Fibroblast of lung (primary cell): ENCODE results near the gene SGK2. TPM values are rescaled to one million over a fixed set of nuclear protein-coding genes. Genes with fewer than 3 reads are reported as not detected.

Experiments
- DNase-seq, 2 donors: peaks; one replicate each; pipeline versions ENCODE4 v3.0.0 to v3.0.0-alpha.2; 2010; ENCODE audit warnings: low read depth in 2 of 2
- H2AFZ ChIP-seq: 2 replicates; pipeline ENCODE4 v1.5.1; 2012; ENCODE audit warnings: low read length, control low read depth, inconsistent platforms
- H3K27ac ChIP-seq: 2 replicates; pipeline ENCODE4 v1.5.1; 2011; ENCODE audit warnings: low read length, control low read depth; ENCODE audit not compliant: insufficient read depth
- H3K27me3 ChIP-seq: 2 replicates; pipeline ENCODE4 v1.5.1; 2011; ENCODE audit warnings: mild to moderate bottlenecking, low read length; ENCODE audit not compliant: control insufficient read depth, insufficient read depth
- H3K36me3 ChIP-seq: 2 replicates; pipeline ENCODE4 v1.5.1; 2011; ENCODE audit warnings: low read length; ENCODE audit not compliant: control insufficient read depth, insufficient read depth
- H3K4me1 ChIP-seq: 2 replicates; pipeline ENCODE4 v1.5.1; 2011; ENCODE audit warnings: low read length; ENCODE audit not compliant: control insufficient read depth, insufficient read depth; ENCODE audit errors: extremely low read depth
- H3K4me2 ChIP-seq: 2 replicates; pipeline ENCODE4 v1.5.1; 2011; ENCODE audit warnings: low read length, control low read depth; ENCODE audit not compliant: insufficient read depth; ENCODE audit errors: extremely low read depth
- H3K4me3 ChIP-seq, 4 experiments: fragments of 200-600 bp in 1 of 4; sonication (generic) in 1 of 4; replicated peaks in 1 of 4; 2 replicates each; pipeline ENCODE4 v1.5.1; 2011 to 2016; ENCODE audit warnings: low read length in 4 of 4, low read depth in 3 of 4, mild to moderate bottlenecking in 3 of 4, control low read depth in 2 of 4, inconsistent platforms in 1 of 4, mixed read lengths in 1 of 4; ENCODE audit not compliant: insufficient read depth in 1 of 4; ENCODE audit errors: control extremely low read depth in 1 of 4
- H3K79me2 ChIP-seq: 2 replicates; pipeline ENCODE4 v1.5.1; 2012; ENCODE audit warnings: mild to moderate bottlenecking, low read length, inconsistent platforms; ENCODE audit not compliant: control insufficient read depth, insufficient read depth
- H3K9ac ChIP-seq: 2 replicates; pipeline ENCODE4 v1.5.1; 2011; ENCODE audit warnings: mild to moderate bottlenecking, low read length, control low read depth; ENCODE audit not compliant: insufficient read depth
- H3K9me3 ChIP-seq: 2 replicates; pipeline ENCODE4 v1.5.1; 2012; ENCODE audit warnings: low read depth, low read length; ENCODE audit not compliant: control insufficient read depth, insufficient read depth
- H4K20me1 ChIP-seq: 2 replicates; pipeline ENCODE4 v1.5.1; 2011; ENCODE audit warnings: low read length; ENCODE audit not compliant: control insufficient read depth, insufficient read depth; ENCODE audit errors: extremely low read depth
- CTCF ChIP-seq, 2 donors: IDR thresholded peaks in 1 of 2; conservative IDR thresholded peaks in 1 of 2; 1 replicate in 1 of 2; 2 replicates in 1 of 2; pipeline ENCODE4 v1.5.1; 2011 to 2012; ENCODE audit warnings: low read length in 2 of 2, control low read depth in 1 of 2, inconsistent platforms in 1 of 2, low read depth in 1 of 2, mild to moderate bottlenecking in 1 of 2
- EZH2 ChIP-seq: IDR thresholded peaks from 2 replicates; pipeline ENCODE4 v1.5.1; 2012; ENCODE audit warnings: low read length, control low read depth, mild to moderate bottlenecking; ENCODE audit errors: missing control alignments
- polyA plus RNA-seq, 2 donors: library from polyadenylated mRNA; depleted of rRNA in 1 of 2; stranded (reverse) in 1 of 2; unstranded in 1 of 2; fragments of >200 nt; gene quantifications; 2 replicates each; pipeline ENCODE4 v1.2.1, GENCODE V29; 2011 to 2012; ENCODE audit warnings: missing spikeins in 1 of 2
- total RNA-seq: library from RNA; depleted of rRNA; stranded (reverse); fragments of >200 nt; gene quantifications from 2 replicates; pipeline ENCODE4 v1.2.1, GENCODE V29; 2014

Gene SGK2
- total and polyA plus RNA-seq, 2 donors (not counting 1 experiment from before 2014, with no cell fraction given): 0.05 to 0.66 TPM

DNA sequence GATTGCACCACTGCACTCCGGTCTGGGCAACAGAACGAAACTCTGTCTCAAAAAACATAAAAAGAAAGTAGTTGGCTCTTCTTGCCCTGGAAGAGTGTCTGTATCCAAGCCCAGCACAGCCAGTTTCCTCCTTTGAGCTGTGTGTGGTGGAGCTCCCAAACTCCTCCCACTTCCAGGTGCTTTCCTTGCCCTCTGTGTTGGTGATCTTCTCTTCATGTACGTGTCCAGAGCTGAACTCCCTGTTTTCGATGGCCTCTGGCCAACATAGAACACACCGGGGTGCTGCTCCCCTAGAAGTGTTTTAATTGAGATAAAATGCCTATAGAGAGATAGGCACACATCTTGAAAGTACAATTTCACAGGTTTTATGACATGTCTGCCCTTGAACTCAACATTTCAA, 16.7 kb upstream of the SGK2 start:
- H3K4me1 ChIP-seq: no peaks in the 10 kb centered on the region
- no peak overlapping the region for H3K27ac ChIP-seq
- no peaks in the 10 kb centered on the region for H3K79me2 ChIP-seq
- TF ChIP-seq CTCF (conservative IDR thresholded peaks at IDR 0.05 in 1 of 2, IDR thresholded peaks at IDR 0.05 in 1 of 2; ENCODE audit: low read depth in 1 of 2, low read length in 2 of 2) (no peak), EZH2 (no peak)
- no peaks in the 10 kb centered on the region for H3K9me3 ChIP-seq
- H2AFZ ChIP-seq: no peak overlapping the region
- no peak overlapping the region for H3K9ac ChIP-seq
- no peaks in the 10 kb centered on the region for H3K27me3 ChIP-seq
- H4K20me1 ChIP-seq: no peaks in the 10 kb centered on the region
- H3K4me2 ChIP-seq: no peak overlapping the region
- no peak for DNase-seq
- H3K36me3 ChIP-seq: no peaks in the 10 kb centered on the region
- H3K4me3 ChIP-seq: no peak overlapping the region

DNA sequence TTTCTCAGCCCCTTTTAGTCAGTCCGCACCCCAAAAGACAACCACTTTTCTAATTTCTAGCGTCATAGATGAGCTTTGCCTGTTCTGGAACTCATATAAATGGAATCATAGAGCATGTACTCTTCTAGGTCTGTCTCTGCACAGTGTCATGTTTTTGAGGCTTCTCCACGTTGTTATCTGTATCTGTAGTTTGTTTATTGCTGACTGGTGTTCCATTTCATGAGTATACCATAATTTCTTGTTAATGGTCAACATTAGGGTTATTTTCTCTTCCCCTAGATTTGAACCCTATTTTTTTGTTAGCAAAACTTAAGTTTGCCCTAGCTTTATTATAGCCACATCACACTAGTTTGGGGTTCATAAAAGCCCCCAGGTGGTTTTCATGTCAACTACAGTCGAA, 16.2 kb upstream of the SGK2 start:
- no peak overlapping the region for H3K4me2 ChIP-seq
- no peak overlapping the region for H3K27ac ChIP-seq
- no peaks in the 10 kb centered on the region for H3K4me1 ChIP-seq
- H3K4me3 ChIP-seq: no peak overlapping the region
- no peaks in the 10 kb centered on the region for H3K36me3 ChIP-seq
- no peak for DNase-seq
- H3K27me3 ChIP-seq: no peaks in the 10 kb centered on the region
- H2AFZ ChIP-seq: no peak overlapping the region
- TF ChIP-seq CTCF (conservative IDR thresholded peaks at IDR 0.05 in 1 of 2, IDR thresholded peaks at IDR 0.05 in 1 of 2; ENCODE audit: low read depth in 1 of 2, low read length in 2 of 2) (no peak), EZH2 (no peak)
- H3K9me3 ChIP-seq: no peaks in the 10 kb centered on the region
- no peak overlapping the region for H3K9ac ChIP-seq
- H3K79me2 ChIP-seq: no peaks in the 10 kb centered on the region
- no peaks in the 10 kb centered on the region for H4K20me1 ChIP-seq

- Histone ChIP-seq H3K36me3 (no peaks in the 10 kb centered on the region), H3K4me3 (no peak overlapping the region), H3K79me2 (no peaks in the 10 kb centered on the region), H3K9me3 (no peaks in the 10 kb centered on the region), H3K27ac (no peak overlapping the region), H3K4me1 (no peaks in the 10 kb centered on the region), H3K4me2 (no peak overlapping the region), H2AFZ (no peak overlapping the region), H3K27me3 (no peaks in the 10 kb centered on the region), H3K9ac (no peak overlapping the region), H4K20me1 (no peaks in the 10 kb centered on the region)
- no peak for TF ChIP-seq EZH2
- TF ChIP-seq CTCF (conservative IDR thresholded peaks at IDR 0.05 in 1 of 2, IDR thresholded peaks at IDR 0.05 in 1 of 2; ENCODE audit: low read depth in 1 of 2, low read length in 2 of 2): no peak
- no peak for DNase-seq
Measured at GRCh38 chr20:43543138-43543537, 15.7 kb upstream of the SGK2 start.
